Stimulated activated naive CD8-positive, alpha-beta T cell treated with anti-CD3 and anti-CD28 coated beads, Interleukin-15, Interleukin-2, amounts not matched to agents 100 ng/mL and 50 ng/mL, for 24 hours (primary cell): ENCODE measurements around the gene TYSND1.
A peak's percentile ranks its signal among the peaks of the same experiment; 100 is the strongest.
"Not testable (repeated sequence)": the region's sequence is repeated elsewhere in the genome, so short reads cannot be mapped to it uniquely, and the experiment has no call there.

Source experiments
- H3K27ac Mint-ChIP-seq: one replicate; pipeline ENCODE4 v1.8.0; 2021; ENCODE audit warnings: mild to moderate bottlenecking, mixed read lengths
- H3K27me3 Mint-ChIP-seq: one replicate; pipeline ENCODE4 v1.8.0; 2021; ENCODE audit warnings: mixed read lengths
- H3K36me3 Mint-ChIP-seq: one replicate; pipeline ENCODE4 v1.8.0; 2021; ENCODE audit warnings: low read depth, mixed read lengths
- H3K4me1 Mint-ChIP-seq: one replicate; pipeline ENCODE4 v1.8.0; 2021; ENCODE audit warnings: low read depth, mixed read lengths
- H3K4me3 Mint-ChIP-seq: one replicate; pipeline ENCODE4 v1.8.0; 2021; ENCODE audit warnings: mild to moderate bottlenecking, mixed read lengths
- H3K9me3 Mint-ChIP-seq: one replicate; pipeline ENCODE4 v1.8.0; 2021; ENCODE audit warnings: mixed read lengths

The TYSND1 gene

GRCh38 chr10:70175516-70175915, 29.0 kb upstream of the TYSND1 start:
- Mint-ChIP-seq H3K27ac (no peak overlapping the region), H3K36me3 (no peaks in the 10 kb centered on the region), H3K4me1 (peaks cover 31% of the 10 kb centered on the region), H3K9me3 (peaks cover 3% of the 10 kb centered on the region), H3K4me3 (no peak overlapping the region), H3K27me3 (no peaks in the 10 kb centered on the region)

GRCh38 chr10:70174058-70174741, 27.7 kb upstream of the TYSND1 start:
- Mint-ChIP-seq H3K9me3 (no peaks in the 10 kb centered on the region), H3K36me3 (peaks cover 5% of the 10 kb centered on the region), H3K27ac (peak overlapping the region; percentile 87), H3K27me3 (no peaks in the 10 kb centered on the region), H3K4me3 (peak overlapping the region; percentile 52), H3K4me1 (peaks cover 34% of the 10 kb centered on the region)

GRCh38 chr10:70169649-70170364, 23.3 kb upstream of the TYSND1 start:
- peak overlapping the region; percentile 95 for H3K4me3 Mint-ChIP-seq
- peaks cover 73% of the 10 kb centered on the region for H3K4me1 Mint-ChIP-seq
- H3K9me3 Mint-ChIP-seq = no peaks in the 10 kb centered on the region
- peak overlapping the region; percentile 93 for H3K27ac Mint-ChIP-seq
- H3K36me3 Mint-ChIP-seq = peaks cover 39% of the 10 kb centered on the region
- no peaks in the 10 kb centered on the region for H3K27me3 Mint-ChIP-seq

GRCh38 chr10:70169011-70169410, 22.5 kb upstream of the TYSND1 start:
- no peaks in the 10 kb centered on the region for H3K27me3 Mint-ChIP-seq

GRCh38 chr10:70167246-70167645, 20.7 kb upstream of the TYSND1 start:
- no peaks in the 10 kb centered on the region for H3K9me3 Mint-ChIP-seq
- H3K4me1 Mint-ChIP-seq = peaks cover 79% of the 10 kb centered on the region
- peak overlapping the region; percentile 58 for H3K4me3 Mint-ChIP-seq
- H3K36me3 Mint-ChIP-seq = peaks cover 51% of the 10 kb centered on the region
- H3K27me3 Mint-ChIP-seq = no peaks in the 10 kb centered on the region
- peak overlapping the region; percentile 69 for H3K27ac Mint-ChIP-seq

More at GRCh38 chr10:70169011-70169410, 22.5 kb upstream of the TYSND1 start:
- H3K9me3 Mint-ChIP-seq = no peaks in the 10 kb centered on the region
- peak overlapping the region; percentile 93 for H3K27ac Mint-ChIP-seq
- H3K36me3 Mint-ChIP-seq = peaks cover 44% of the 10 kb centered on the region
- H3K4me1 Mint-ChIP-seq = peaks cover 73% of the 10 kb centered on the region
- peak overlapping the region; percentile 95 for H3K4me3 Mint-ChIP-seq

GRCh38 chr10:70166394-70166793, 19.9 kb upstream of the TYSND1 start:
- Mint-ChIP-seq H3K27me3 (no peaks in the 10 kb centered on the region), H3K9me3 (no peaks in the 10 kb centered on the region), H3K4me1 (peaks cover 79% of the 10 kb centered on the region), H3K36me3 (peaks cover 58% of the 10 kb centered on the region), H3K4me3 (no peak overlapping the region), H3K27ac (no peak overlapping the region)

GRCh38 chr10:70164163-70164562, 17.7 kb upstream of the TYSND1 start:
- Mint-ChIP-seq H3K4me3 (peak overlapping the region; percentile 73), H3K9me3 (no peaks in the 10 kb centered on the region), H3K4me1 (peaks cover 88% of the 10 kb centered on the region), H3K27me3 (no peaks in the 10 kb centered on the region), H3K36me3 (peaks cover 71% of the 10 kb centered on the region), H3K27ac (peak overlapping the region; percentile 92)

GRCh38 chr10:70163448-70163847, 16.9 kb upstream of the TYSND1 start:
- H3K36me3 Mint-ChIP-seq = peaks cover 71% of the 10 kb centered on the region
- peaks cover 81% of the 10 kb centered on the region for H3K4me1 Mint-ChIP-seq
- peak overlapping the region; percentile 92 for H3K27ac Mint-ChIP-seq

GRCh38 chr10:70162892-70163201, 16.3 kb upstream of the TYSND1 start:
- peaks cover 75% of the 10 kb centered on the region for H3K36me3 Mint-ChIP-seq
- H3K9me3 Mint-ChIP-seq = no peaks in the 10 kb centered on the region
- H3K27ac Mint-ChIP-seq = peak overlapping the region; percentile 92
- H3K4me1 Mint-ChIP-seq = peaks cover 75% of the 10 kb centered on the region
- no peaks in the 10 kb centered on the region for H3K27me3 Mint-ChIP-seq
- peak overlapping the region; percentile 73 for H3K4me3 Mint-ChIP-seq

More at GRCh38 chr10:70163448-70163847, 16.9 kb upstream of the TYSND1 start:
- no peaks in the 10 kb centered on the region for H3K27me3 Mint-ChIP-seq
- H3K9me3 Mint-ChIP-seq = no peaks in the 10 kb centered on the region
- peak overlapping the region; percentile 73 for H3K4me3 Mint-ChIP-seq

GRCh38 chr10:70162151-70162891, 15.8 kb upstream of the TYSND1 start:
- Mint-ChIP-seq H3K27me3 (no peaks in the 10 kb centered on the region), H3K36me3 (peaks cover 78% of the 10 kb centered on the region), H3K4me1 (peaks cover 71% of the 10 kb centered on the region), H3K27ac (peak overlapping the region; percentile 92), H3K9me3 (no peaks in the 10 kb centered on the region), H3K4me3 (peak overlapping the region; percentile 73)

GRCh38 chr10:70160798-70161197, 14.3 kb upstream of the TYSND1 start:
- Mint-ChIP-seq H3K27ac (peak overlapping the region; percentile 86), H3K4me3 (peak overlapping the region; percentile 59), H3K4me1 (peaks cover 58% of the 10 kb centered on the region), H3K27me3 (no peaks in the 10 kb centered on the region), H3K36me3 (peaks cover 79% of the 10 kb centered on the region), H3K9me3 (no peaks in the 10 kb centered on the region)

GRCh38 chr10:70159366-70159765, 12.9 kb upstream of the TYSND1 start:
- Mint-ChIP-seq H3K4me1 (peaks cover 45% of the 10 kb centered on the region), H3K36me3 (peaks cover 82% of the 10 kb centered on the region)
- not testable (repeated sequence) for H3K4me3 Mint-ChIP-seq, H3K27me3 Mint-ChIP-seq, H3K27ac Mint-ChIP-seq, H3K9me3 Mint-ChIP-seq

- Mint-ChIP-seq H3K27ac (no peak overlapping the region), H3K27me3 (no peaks in the 10 kb centered on the region), H3K4me1 (peaks cover 33% of the 10 kb centered on the region), H3K9me3 (no peaks in the 10 kb centered on the region), H3K36me3 (peaks cover 84% of the 10 kb centered on the region), H3K4me3 (no peak overlapping the region)
Observed at GRCh38 chr10:70158113-70158512, 11.6 kb upstream of the TYSND1 start.

GRCh38 chr10:70155255-70155838, 8.8 kb upstream of the TYSND1 start:
- Mint-ChIP-seq H3K9me3 (no peaks in the 10 kb centered on the region), H3K36me3 (peaks cover 93% of the 10 kb centered on the region), H3K27me3 (no peaks in the 10 kb centered on the region), H3K27ac (peak overlapping the region; percentile 12), H3K4me1 (peaks cover 7% of the 10 kb centered on the region), H3K4me3 (no peak overlapping the region)

- H3K27me3 Mint-ChIP-seq = no peaks in the 10 kb centered on the region
- H3K4me1 Mint-ChIP-seq = peaks cover 27% of the 10 kb centered on the region
- H3K36me3 Mint-ChIP-seq = peaks cover 36% of the 10 kb centered on the region
- H3K4me3 Mint-ChIP-seq = no peak overlapping the region
- H3K27ac Mint-ChIP-seq = peak overlapping the region; percentile 48
- H3K9me3 Mint-ChIP-seq = no peaks in the 10 kb centered on the region
Observed at GRCh38 chr10:70148516-70148915, 2.0 kb upstream of the TYSND1 start.
